SH-SY5Y (cell line): Measurements from ENCODE around the gene PRDM16.

ENCODE experiments used
- GATA2 ChIP-seq: IDR thresholded peaks from 2 replicates; pipeline ENCODE4 v1.6.1; 2011; ENCODE audit warnings: mild to moderate bottlenecking, low read depth, low read length
- GATA3 ChIP-seq: IDR thresholded peaks from 2 replicates; pipeline ENCODE4 v1.6.1; 2011; ENCODE audit warnings: low read depth, mild to moderate bottlenecking, low read length, moderate library complexity

DNA sequence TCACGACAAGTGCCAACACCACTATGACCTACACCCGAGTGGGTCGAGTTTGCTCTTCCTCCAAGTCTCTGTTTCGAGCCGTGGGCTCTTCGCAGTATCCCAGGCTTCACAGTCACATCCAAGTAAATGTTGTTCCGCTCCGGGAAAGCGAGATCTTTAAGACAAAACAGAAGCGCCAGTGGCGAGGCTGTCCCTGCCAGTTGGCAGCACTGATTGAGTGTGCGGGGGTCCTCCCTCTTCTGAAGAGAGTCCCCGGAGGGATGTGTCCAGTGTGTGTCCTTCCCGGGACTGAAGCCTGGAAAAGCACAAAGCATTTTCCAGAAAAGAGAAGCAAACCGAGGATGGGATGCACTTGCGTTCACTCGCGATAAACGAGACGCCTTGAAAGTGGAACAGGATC lies 158.9 kb downstream of the PRDM16 start:
- TF ChIP-seq GATA3 (no peak), GATA2 (no peak)
